ENCODE results near the gene LY6G6F. TPM values are rescaled to one million over a fixed set of nuclear protein-coding genes. Genes with fewer than 3 reads are reported as not detected.

LY6G6F gene
- total RNA-seq, 4 donors from 2014 or later = not detected

GRCh38 chr6:31729515-31729978, 22.9 kb downstream of the LY6G6F start:
- WGBS, 2 donors = 1% methylated on average over 27 to 28 of the region's 29 CpGs
- H3K4me1 ChIP-seq = peaks cover 0 to 66% (median 25%) of the 10 kb centered on the region in 4 donors
- DNase-seq (ENCODE audit: low spot score in 2 of 2) = peak; percentile 94 to 96
- H3K27ac ChIP-seq = peak overlapping the region; percentile 92 to 100 (median 98)
- H3K4me3 ChIP-seq = peak overlapping the region; percentile 67 to 97 (median 85)
- TF ChIP-seq POLR2A (IDR thresholded peaks at IDR 0.05) (peak; percentile 18 to 32), CTCF (IDR thresholded peaks at IDR 0.05) (peak in 2 of 5 experiments; percentile 42 to 85), EP300 (IDR thresholded peaks at IDR 0.05) (peak; percentile 69 to 84)
- H3K9me3 ChIP-seq = no peaks in the 10 kb centered on the region
- H3K36me3 ChIP-seq = peaks cover 0 to 66% (median 4%) of the 10 kb centered on the region in 3 donors
- no peaks in the 10 kb centered on the region for H3K27me3 ChIP-seq

GRCh38 chr6:31729979-31730630, 23.4 kb downstream of the LY6G6F start:
- peak overlapping the region; percentile 92 to 100 (median 98) for H3K27ac ChIP-seq
- 1 to 2% methylated on average over 29 to 30 of the region's 46 CpGs for WGBS, 2 donors

DNA sequence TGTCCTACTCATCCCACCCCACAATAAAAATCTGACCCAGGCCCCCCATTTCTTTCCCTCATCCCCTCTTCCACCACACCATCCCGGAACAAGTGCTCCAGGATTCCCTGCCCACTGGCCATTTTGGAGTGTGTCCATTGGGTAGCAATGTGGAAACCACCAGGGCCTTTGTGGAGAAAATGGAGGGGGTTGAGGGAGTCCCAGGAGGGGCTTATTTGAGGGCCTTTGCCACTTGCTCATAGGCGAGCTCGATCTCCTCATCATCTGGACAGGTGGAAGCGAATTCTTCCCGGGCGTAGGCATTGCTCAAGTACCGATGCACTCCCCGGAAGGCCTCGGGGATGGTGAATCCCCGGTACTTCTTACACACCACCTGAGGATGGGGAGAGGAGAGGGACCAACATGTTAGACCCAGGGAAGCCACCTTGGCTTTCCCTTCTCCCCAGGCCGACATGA, 24.0 kb downstream of the LY6G6F start:
- peak overlapping the region in 2 of 4 donors; percentile 92 to 97 for H3K4me3 ChIP-seq
- no peaks in the 10 kb centered on the region for H3K9me3 ChIP-seq
- H3K27ac ChIP-seq = peak overlapping the region; percentile 92 to 100 (median 98)
- TF ChIP-seq POLR2A (IDR thresholded peaks at IDR 0.05) (no peak), CTCF (IDR thresholded peaks at IDR 0.05) (no peak), EP300 (IDR thresholded peaks at IDR 0.05) (no peak)
- 85 to 87% methylated on average over 11 of the region's 11 CpGs for WGBS, 2 donors
- no peaks in the 10 kb centered on the region for H3K27me3 ChIP-seq
- peaks cover 0 to 59% (median 4%) of the 10 kb centered on the region in 3 donors for H3K36me3 ChIP-seq
- no peak for DNase-seq (ENCODE audit: low spot score in 2 of 2)
- peaks cover 0 to 70% (median 27%) of the 10 kb centered on the region in 4 donors for H3K4me1 ChIP-seq

More at GRCh38 chr6:31729979-31730630, 23.4 kb downstream of the LY6G6F start:
- H3K4me1 ChIP-seq = peaks cover 0 to 70% (median 27%) of the 10 kb centered on the region in 4 donors
- peak in 1 of 2 donors; percentile 84 for TF ChIP-seq EP300 (IDR thresholded peaks at IDR 0.05)
- peak; percentile 22 to 85 for TF ChIP-seq POLR2A (IDR thresholded peaks at IDR 0.05)
- TF ChIP-seq CTCF (IDR thresholded peaks at IDR 0.05) = no peak
- DNase-seq (ENCODE audit: low spot score in 2 of 2) = peak; percentile 92 to 93
- no peaks in the 10 kb centered on the region for H3K9me3 ChIP-seq
- H3K4me3 ChIP-seq = peak overlapping the region; percentile 67 to 97 (median 85)
- H3K36me3 ChIP-seq = peaks cover 0 to 65% (median 4%) of the 10 kb centered on the region in 3 donors
- no peaks in the 10 kb centered on the region for H3K27me3 ChIP-seq

GRCh38 chr6:31732029-31732428, 25.4 kb downstream of the LY6G6F start:
- no peak for DNase-seq (ENCODE audit: low spot score in 2 of 2)
- WGBS, 2 donors = 73% methylated on average over 3 of the region's 3 CpGs
- peaks cover 0 to 66% (median 33%) of the 10 kb centered on the region in 4 donors for H3K4me1 ChIP-seq
- no peak for TF ChIP-seq EP300 (IDR thresholded peaks at IDR 0.05)
- TF ChIP-seq CTCF (IDR thresholded peaks at IDR 0.05) = no peak
- no peak for TF ChIP-seq POLR2A (IDR thresholded peaks at IDR 0.05)
- no peak overlapping the region for H3K4me3 ChIP-seq
- H3K27ac ChIP-seq = no peak overlapping the region
- H3K9me3 ChIP-seq = no peaks in the 10 kb centered on the region
- H3K36me3 ChIP-seq = peaks cover 0 to 45% (median 4%) of the 10 kb centered on the region in 3 donors
- H3K27me3 ChIP-seq = no peaks in the 10 kb centered on the region

DNA sequence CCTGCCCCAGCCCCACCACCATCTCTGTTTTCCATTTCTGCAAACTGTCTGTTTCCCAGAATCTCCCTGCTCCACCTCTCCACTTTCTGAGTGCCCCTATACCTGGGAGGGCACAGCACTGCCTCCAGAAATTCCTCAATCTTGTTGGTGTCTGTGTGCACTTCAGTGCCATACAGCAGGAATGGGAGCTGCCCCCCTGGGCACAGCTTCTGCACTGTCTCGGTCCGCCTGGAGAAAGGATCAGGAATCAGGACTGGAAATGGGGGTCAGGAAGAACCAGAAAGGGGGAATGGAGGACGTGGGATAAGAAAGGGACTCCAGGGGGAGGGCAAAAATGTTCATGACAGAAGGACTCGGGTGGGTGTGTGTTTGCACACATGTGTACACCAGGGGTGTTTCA, 27.1 kb downstream of the LY6G6F start:
- no peaks in the 10 kb centered on the region for H3K9me3 ChIP-seq
- peak overlapping the region in 1 of 4 donors; percentile 64 for H3K4me3 ChIP-seq
- WGBS, 2 donors = 79 to 86% methylated on average over 4 of the region's 4 CpGs
- peaks cover 0 to 35% (median 4%) of the 10 kb centered on the region in 3 donors for H3K36me3 ChIP-seq
- H3K27me3 ChIP-seq = no peaks in the 10 kb centered on the region
- peak overlapping the region in 3 of 4 donors; percentile 91 to 94 (median 93) for H3K27ac ChIP-seq
- no peak for TF ChIP-seq EP300 (IDR thresholded peaks at IDR 0.05)
- TF ChIP-seq CTCF (IDR thresholded peaks at IDR 0.05) = no peak
- no peak for DNase-seq (ENCODE audit: low spot score in 2 of 2)
- H3K4me1 ChIP-seq = peaks cover 0 to 66% (median 35%) of the 10 kb centered on the region in 4 donors
